NB4 (cell line): ENCODE results near the gene HOXA6.

Source experiments
- CTCF ChIP-seq: IDR thresholded peaks from one replicate; pipeline ENCODE4 v1.5.1; 2012; ENCODE audit warnings: low read depth, low read length
- MAX ChIP-seq: IDR thresholded peaks from 2 replicates; pipeline ENCODE4 v1.6.1; 2011; ENCODE audit warnings: low read depth, low read length
- POLR2A ChIP-seq: IDR thresholded peaks from 2 replicates; pipeline ENCODE4 v1.6.1; 2011; ENCODE audit warnings: mild to moderate bottlenecking; ENCODE audit not compliant: insufficient read length; ENCODE audit errors: extremely low read depth

- TF ChIP-seq CTCF (no peak), POLR2A (no peak), MAX (no peak)
Observed at GRCh38 chr7:27113991-27114769, 33.4 kb downstream of the HOXA6 start.
